HCT116 (cell line): ENCODE measurements around the gene FRMPD4. TPM values are rescaled to one million over a fixed set of nuclear protein-coding genes. Genes with fewer than 3 reads are reported as not detected.

ENCODE experiments used
- ATAC-seq: fragments of 200-7000 bp; cut with Tn5 transposase; 2 replicates; pipeline ENCODE4 v1.9.1; 2020; ENCODE audit warnings: mild to moderate bottlenecking, moderate library complexity
- BruUV-seq: library from RNA; stranded (reverse); fragments of 400-500 nt; replicated peaks from 2 replicates; lab custom pipeline; 2021; lab: Mats Ljungman, UMichigan
- CTCF ChIA-PET: fragments of 300-600 bp; sonication (Branson Sonifier 250); formaldehyde crosslinking; loops from one replicate; lab custom pipeline; 2021; ENCODE audit warnings: antibody characterized with exemption; lab: Charles Lee
- POLR2A ChIA-PET: fragments of 300-600, 350-600 bp; sonication (Branson Sonifier 250); formaldehyde crosslinking; loops from one replicate; lab custom pipeline; 2021; ENCODE audit warnings: antibody characterized with exemption; lab: Charles Lee
- RAD21 ChIA-PET, 2 experiments: fragments of 300-600 bp; sonication (Branson Sonifier 250); formaldehyde crosslinking; loops; one replicate each; lab custom pipeline; 2023; ENCODE audit warnings: low total read pairs in 2 of 2; ENCODE audit not compliant: uncharacterized antibody in 2 of 2, unreplicated experiment in 2 of 2, low non-redundant PET in 1 of 2; lab: Charles Lee
- DNase-seq: peaks from one replicate; pipeline ENCODE4 v3.0.0-alpha.2; 2010; ENCODE audit warnings: low read depth, low spot score
- H2AFZ ChIP-seq: fragments of 200-600 bp; shearing (Covaris generic), sonication (generic); 2 replicates; pipeline ENCODE4 v1.6.1; 2017; ENCODE audit warnings: low read depth, mixed run types, mixed read lengths, antibody characterized with exemption, low read length; ENCODE audit not compliant: poor library complexity, severe bottlenecking
- H3K27ac ChIP-seq: 2 replicates; pipeline ENCODE4 v1.5.1; 2012; ENCODE audit warnings: low read depth, low read length
- H3K27me3 ChIP-seq: fragments of 200-600 bp; sonication (generic); 2 replicates; pipeline ENCODE4 v1.6.1; 2016; ENCODE audit warnings: mixed run types, low read length, mixed read lengths; ENCODE audit not compliant: insufficient read depth
- H3K36me3 ChIP-seq, 2 experiments: fragments of 200-500 bp in 1 of 2; fragments of 200-600 bp in 1 of 2; sonication (Bioruptor generic) in 1 of 2; sonication (generic) in 1 of 2; 2 replicates each; pipeline versions ENCODE4 v1.5.1 to v1.6.1; 2014 to 2016; ENCODE audit warnings: low read length in 2 of 2, inconsistent platforms in 1 of 2, mixed read lengths in 1 of 2, mixed run types in 1 of 2; ENCODE audit not compliant: insufficient read depth in 2 of 2, control insufficient read depth in 1 of 2
- H3K4me1 ChIP-seq, 2 experiments: fragments of 200-600 bp in 1 of 2; sonication (generic) in 1 of 2; 2 replicates each; pipeline versions ENCODE4 v1.5.1 to v1.6.1; 2012 to 2017; ENCODE audit warnings: low read length in 2 of 2, inconsistent platforms in 1 of 2, mild to moderate bottlenecking in 1 of 2, mixed read lengths in 1 of 2, mixed run types in 1 of 2, moderate library complexity in 1 of 2; ENCODE audit not compliant: insufficient read depth in 2 of 2, control insufficient read depth in 1 of 2
- H3K4me2 ChIP-seq: fragments of 200-600 bp; sonication (generic); 2 replicates; pipeline ENCODE4 v1.6.1; 2017; ENCODE audit warnings: mixed run types, low read length, mixed read lengths
- H3K4me3 ChIP-seq, 2 experiments: fragments of 200-600 bp in 1 of 2; sonication (generic) in 1 of 2; replicated peaks in 1 of 2; 2 replicates each; pipeline ENCODE4 v1.5.1; 2011 to 2016; ENCODE audit warnings: low read length in 2 of 2, control low read depth in 1 of 2, low read depth in 1 of 2, mild to moderate bottlenecking in 1 of 2, mixed read lengths in 1 of 2, mixed run types in 1 of 2
- H3K79me2 ChIP-seq: fragments of 200-600 bp; sonication (generic); 2 replicates; pipeline ENCODE4 v1.6.1; 2017; ENCODE audit warnings: mild to moderate bottlenecking, mixed run types, low read length, moderate library complexity, mixed read lengths; ENCODE audit not compliant: insufficient read depth
- H3K9ac ChIP-seq: fragments of 200-600 bp; sonication (generic); 2 replicates; pipeline ENCODE4 v1.6.1; 2016; ENCODE audit warnings: low read length, mixed read lengths
- H3K9me2 ChIP-seq: fragments of 200-600 bp; sonication (generic), shearing (Covaris generic); 2 replicates; pipeline ENCODE4 v1.6.1; 2017; ENCODE audit warnings: mixed run types, mild to moderate bottlenecking, moderate library complexity; ENCODE audit not compliant: insufficient read depth
- H3K9me3 ChIP-seq, 2 experiments: fragments of 200-500 bp in 1 of 2; fragments of 200-600 bp in 1 of 2; sonication (Bioruptor generic) in 1 of 2; sonication (generic) in 1 of 2; 2 replicates each; pipeline ENCODE4 v1.6.1; 2014 to 2017; ENCODE audit warnings: low read length in 2 of 2, mixed read lengths in 2 of 2, inconsistent platforms in 1 of 2, low read depth in 1 of 2, mild to moderate bottlenecking in 1 of 2, mixed run types in 1 of 2, moderate library complexity in 1 of 2; ENCODE audit not compliant: control insufficient read depth in 1 of 2, insufficient read depth in 1 of 2
- H4K20me1 ChIP-seq: fragments of 200-600 bp; sonication (generic), shearing (Covaris generic); 2 replicates; pipeline ENCODE4 v1.6.1; 2017; ENCODE audit warnings: mixed run types, mild to moderate bottlenecking, moderate library complexity; ENCODE audit not compliant: insufficient read depth
- ELF1 ChIP-seq: IDR thresholded peaks from 2 replicates; pipeline ENCODE4 v1.6.1; 2012; ENCODE audit warnings: low read depth, borderline replicate concordance
- JUND ChIP-seq: IDR thresholded peaks from 2 replicates; pipeline ENCODE4 v1.6.1; 2012
- MAX ChIP-seq: IDR thresholded peaks from 2 replicates; pipeline ENCODE4 v1.6.1; 2012
- RAD21 ChIP-seq: IDR thresholded peaks from 2 replicates; pipeline ENCODE4 v1.6.1; 2012; ENCODE audit warnings: low read depth, mild to moderate bottlenecking
- SIN3A ChIP-seq: IDR thresholded peaks from 2 replicates; pipeline ENCODE4 v1.6.1; 2012; ENCODE audit warnings: low read depth
- SRF ChIP-seq: IDR thresholded peaks from 2 replicates; pipeline ENCODE4 v1.6.1; 2012; ENCODE audit warnings: low read depth
- TCF7L2 ChIP-seq: IDR thresholded peaks from 2 replicates; pipeline ENCODE4 v1.7.0; 2011; ENCODE audit warnings: borderline replicate concordance, inconsistent platforms; ENCODE audit not compliant: insufficient read depth, insufficient read length; ENCODE audit errors: extremely low read depth
- ZNF274 ChIP-seq: fragments of 200-500 bp; sonication (Bioruptor generic); IDR thresholded peaks from 2 replicates; pipeline ENCODE4 v1.6.1; 2014; ENCODE audit warnings: mild to moderate bottlenecking, low read depth, low read length, inconsistent platforms
- intact Hi-C: fragments of 100-400 bp; cut with micrococcal nuclease; formaldehyde crosslinking; loops from 2 replicates; pipeline ENCODE4 v1.10.0; 2022
- total RNA-seq: library from RNA; stranded (reverse); gene quantifications from one replicate; pipeline ENCODE4 v1.2.1, GENCODE V29; 2021; ENCODE audit not compliant: unreplicated experiment

The FRMPD4 gene
- total RNA-seq, 1 experiment from 2014 or later: not detected

DNA sequence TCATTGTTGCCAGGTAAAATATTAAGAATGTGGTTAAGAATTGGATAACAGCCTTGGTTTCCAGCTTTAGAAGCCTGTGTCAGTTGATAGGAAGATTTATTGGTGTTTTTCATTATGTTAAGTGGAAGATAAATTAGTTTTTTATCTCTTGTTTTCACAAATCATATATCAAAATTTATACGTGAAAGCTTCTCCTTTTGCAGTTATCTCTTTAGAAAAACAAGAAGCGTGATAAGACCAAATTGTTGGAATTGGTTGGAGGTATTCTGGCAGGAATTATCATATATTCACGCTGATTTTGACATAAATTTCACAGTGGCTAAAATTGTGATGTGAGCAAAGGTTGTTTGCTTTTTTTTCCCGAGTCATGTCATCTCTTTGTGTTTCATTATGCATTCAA lies 90.6 kb downstream of the FRMPD4 start (continued):
- TF ChIP-seq SIN3A (no peak), MAX (no peak), SRF (no peak)

DNA sequence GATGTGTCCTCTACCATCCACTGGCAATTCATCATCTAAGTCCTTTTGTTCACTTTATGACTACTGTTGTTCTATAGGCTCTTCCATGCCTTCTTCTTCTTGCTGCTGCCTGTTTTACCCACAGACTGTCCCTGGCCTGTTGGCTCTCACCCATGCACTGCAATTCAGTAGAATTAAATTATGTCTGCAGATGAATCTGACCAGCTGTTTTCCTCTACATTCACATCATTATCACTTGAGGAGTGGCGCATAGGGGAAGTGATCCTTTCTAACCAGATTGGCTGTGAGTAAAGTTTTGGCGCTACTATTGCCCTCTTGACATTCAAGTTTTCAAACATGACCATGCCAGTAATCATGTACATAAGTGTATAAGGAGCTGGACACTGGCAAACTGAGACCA lies 91.7 kb downstream of the FRMPD4 start:
- H4K20me1 ChIP-seq: no peaks in the 10 kb centered on the region
- no peaks in the 10 kb centered on the region for H3K9me3 ChIP-seq
- RAD21 ChIA-PET: no interaction called here
- no peak overlapping the region for H3K27ac ChIP-seq
- no peaks in the 10 kb centered on the region for H3K27me3 ChIP-seq
- H3K36me3 ChIP-seq: no peaks in the 10 kb centered on the region
- no peak overlapping the region for H2AFZ ChIP-seq
- no peaks in the 10 kb centered on the region for H3K9me2 ChIP-seq
- no peak overlapping the region for H3K4me2 ChIP-seq
- no peak overlapping the region for H3K4me3 ChIP-seq
- no TSS peak for BruUV-seq
- CTCF ChIA-PET: no interaction called here
- ATAC-seq: no peak
- no peaks in the 10 kb centered on the region for H3K79me2 ChIP-seq
- no peaks in the 10 kb centered on the region for H3K4me1 ChIP-seq
- H3K9ac ChIP-seq: no peak overlapping the region
- no peak for DNase-seq
- POLR2A ChIA-PET: no interaction called here
- intact Hi-C loops: no loop called here
- no peak for TF ChIP-seq ZNF274
- TF ChIP-seq ELF1: no peak
- no peak for TF ChIP-seq JUND
- no peak for TF ChIP-seq RAD21
- TF ChIP-seq MAX: no peak
- TF ChIP-seq TCF7L2: no peak
